CD4-positive, alpha-beta T cell treated with Interferon alpha-2 for 1 hour (primary cell): ENCODE results near the gene BCR.
A peak's percentile ranks its signal among the peaks of the same experiment; 100 is the strongest.

ENCODE experiments used
- DNase-seq, 2 donors: peaks; one replicate each; pipeline ENCODE4 v3.0.0-alpha.2; 2020 to 2022

BCR gene

DNA sequence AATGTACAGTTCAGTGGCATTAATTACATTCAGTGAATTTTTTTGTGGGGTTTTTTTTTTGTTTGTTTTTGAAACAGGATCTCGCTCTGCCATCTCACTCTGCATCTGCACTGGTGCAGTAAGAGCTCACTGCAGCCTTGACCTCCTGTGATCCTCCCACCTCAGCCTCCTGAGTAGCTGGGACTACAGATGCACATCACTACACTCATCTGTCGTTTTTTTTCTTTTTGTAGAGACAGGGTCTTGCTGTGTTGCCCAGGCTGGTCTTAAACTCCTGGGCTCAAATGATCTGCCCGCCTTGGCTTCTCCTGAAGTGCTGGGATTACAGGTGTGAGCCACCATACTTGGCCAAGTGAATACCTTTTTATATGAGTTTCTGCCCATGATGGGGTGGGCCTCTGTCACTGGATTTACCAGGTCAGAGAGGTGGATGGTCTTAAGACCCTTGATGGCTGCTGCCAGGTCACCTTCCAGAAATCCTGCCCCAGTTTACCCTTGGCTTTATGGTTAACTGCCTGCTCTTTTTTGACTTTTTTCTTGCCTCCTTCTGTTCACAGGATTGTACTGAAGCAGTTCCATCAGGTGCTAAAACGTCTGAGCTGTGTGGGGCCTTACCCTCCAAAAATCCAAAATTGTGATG is 22.6 kb downstream of the BCR start:
- no peak for DNase-seq

DNA sequence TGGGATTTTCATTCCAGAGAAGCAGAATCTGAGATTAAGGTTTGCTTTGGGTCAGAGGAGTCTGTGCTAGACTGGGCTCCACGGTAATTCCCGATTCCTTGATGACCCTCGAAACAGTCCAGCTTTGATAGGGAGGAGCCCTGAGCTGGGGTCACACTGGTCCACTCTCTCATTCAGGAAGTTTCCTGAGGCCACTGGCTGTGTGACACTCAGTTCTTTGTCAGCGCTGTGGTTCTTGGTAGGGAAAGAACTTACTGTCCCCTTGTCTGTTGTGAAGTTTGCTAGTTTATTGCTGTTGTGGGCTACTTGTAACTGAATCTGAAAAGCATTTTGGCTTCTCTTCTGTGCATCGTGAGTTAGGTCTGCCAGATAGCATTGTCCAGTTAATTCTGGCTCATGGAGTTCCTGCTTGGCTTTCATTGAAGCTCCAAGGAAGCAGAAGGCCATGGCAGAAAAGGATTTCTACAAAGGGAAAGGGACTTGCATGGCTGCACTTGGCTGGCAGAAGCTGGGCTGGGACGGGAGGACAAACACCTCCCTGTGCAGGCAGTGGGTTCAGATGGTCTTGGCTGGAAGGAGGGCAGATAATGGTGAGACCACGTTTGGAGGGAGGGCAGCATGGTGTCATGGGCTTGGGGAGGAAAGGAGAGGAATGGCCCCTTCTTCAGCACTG is 23.3 kb downstream of the BCR start:
- no peak for DNase-seq

DNA sequence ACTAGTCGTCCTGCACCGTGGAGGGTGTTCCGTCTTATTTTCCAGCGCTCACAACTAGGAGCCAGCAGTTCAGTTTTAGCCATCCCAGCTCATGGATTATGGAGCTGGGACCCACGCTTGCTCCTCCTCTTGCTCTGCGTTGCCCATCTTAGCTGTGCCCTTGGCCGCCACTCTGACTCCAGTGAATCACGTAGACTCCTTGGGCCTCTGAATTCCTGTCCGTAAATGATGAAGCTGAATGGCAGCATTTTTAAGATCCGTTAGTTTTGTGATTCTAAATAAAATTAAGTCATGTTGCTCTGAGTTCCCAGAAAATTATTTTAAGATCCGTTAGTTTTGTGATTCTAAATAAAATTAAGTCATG is 23.8 kb downstream of the BCR start:
- no peak for DNase-seq

DNA sequence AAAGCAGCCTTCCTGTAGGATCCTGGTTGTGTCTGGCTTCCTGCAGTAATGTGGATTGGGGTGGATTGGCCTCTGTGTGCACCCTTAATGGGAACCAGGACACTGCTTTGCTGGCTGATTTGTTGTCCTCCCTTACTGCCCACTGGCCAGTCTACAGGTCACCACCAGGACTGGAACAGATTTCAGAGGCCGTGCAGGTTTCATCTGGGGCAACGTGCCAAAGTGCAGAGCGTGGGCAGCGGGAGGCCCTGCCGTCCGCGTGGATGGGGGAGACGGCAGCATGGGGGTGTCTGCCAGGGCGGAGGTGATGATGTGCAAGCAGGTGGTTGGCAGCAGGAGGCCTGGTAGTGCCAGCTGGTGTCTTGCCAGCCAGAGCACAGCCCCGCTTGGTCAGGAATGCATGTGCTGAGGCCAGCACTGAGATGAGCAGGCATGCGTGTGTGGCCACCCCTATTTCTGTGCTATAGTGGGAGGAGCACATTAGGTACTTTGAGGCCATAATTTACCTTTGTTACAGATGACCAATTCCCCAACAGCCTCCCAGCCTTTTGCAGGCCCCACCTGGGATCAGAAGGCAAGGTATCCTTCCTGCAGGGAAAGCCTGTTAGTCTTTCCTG is 24.3 kb downstream of the BCR start:
- no peak for DNase-seq

DNA sequence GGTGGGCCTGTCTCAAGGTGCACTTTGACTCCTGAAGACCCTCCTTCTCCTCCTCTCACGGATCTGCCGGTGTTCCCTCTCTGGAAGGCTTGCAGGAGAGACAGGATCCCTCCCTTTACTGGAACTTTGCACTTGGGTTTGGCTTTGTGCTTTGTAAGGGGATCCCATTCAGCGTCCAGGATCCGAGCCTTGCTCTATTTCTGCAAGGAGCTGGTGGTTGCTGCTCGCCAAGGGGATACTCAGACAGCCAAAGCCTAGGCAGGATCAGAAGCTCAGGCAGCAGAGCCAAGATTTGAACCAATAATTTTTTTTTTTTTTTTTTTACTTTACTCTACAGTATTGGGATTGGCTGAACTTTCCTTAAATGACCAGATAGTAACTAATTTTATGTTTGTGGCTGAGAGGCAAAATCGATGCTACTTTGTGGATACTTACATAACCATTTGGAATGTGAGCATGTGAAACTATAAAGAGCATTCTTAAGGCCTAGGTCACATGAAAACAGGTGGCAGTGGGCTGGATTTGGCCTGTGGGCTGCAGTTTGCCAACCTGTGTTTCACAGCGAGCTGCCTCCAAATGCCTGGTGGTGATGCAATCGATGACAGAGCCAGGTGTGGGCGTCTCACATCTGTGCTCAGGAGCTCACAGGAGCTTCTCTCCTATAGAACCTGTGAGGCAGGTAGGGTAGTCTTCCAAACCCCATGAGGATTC is 25.2 kb downstream of the BCR start:
- no peak for DNase-seq

DNA sequence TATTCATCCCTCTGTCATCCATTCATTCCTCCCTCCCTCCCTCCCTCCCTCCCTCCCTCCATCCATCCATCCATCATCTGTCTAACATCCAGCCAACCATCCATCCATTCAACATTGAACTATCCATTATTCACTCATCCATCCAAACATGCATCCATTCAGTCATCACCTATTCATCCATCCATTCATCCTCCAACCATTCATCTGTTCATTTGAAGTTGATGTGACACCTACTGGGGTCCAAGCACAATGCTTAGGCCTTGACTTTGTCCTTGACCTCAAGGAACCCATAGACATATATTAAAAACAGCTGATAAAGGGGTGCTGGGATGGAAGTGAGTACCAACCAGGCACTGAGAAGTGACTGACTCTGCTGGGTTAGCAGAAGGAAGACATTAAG is 26.6 kb downstream of the BCR start:
- DNase-seq, result no peak

DNA sequence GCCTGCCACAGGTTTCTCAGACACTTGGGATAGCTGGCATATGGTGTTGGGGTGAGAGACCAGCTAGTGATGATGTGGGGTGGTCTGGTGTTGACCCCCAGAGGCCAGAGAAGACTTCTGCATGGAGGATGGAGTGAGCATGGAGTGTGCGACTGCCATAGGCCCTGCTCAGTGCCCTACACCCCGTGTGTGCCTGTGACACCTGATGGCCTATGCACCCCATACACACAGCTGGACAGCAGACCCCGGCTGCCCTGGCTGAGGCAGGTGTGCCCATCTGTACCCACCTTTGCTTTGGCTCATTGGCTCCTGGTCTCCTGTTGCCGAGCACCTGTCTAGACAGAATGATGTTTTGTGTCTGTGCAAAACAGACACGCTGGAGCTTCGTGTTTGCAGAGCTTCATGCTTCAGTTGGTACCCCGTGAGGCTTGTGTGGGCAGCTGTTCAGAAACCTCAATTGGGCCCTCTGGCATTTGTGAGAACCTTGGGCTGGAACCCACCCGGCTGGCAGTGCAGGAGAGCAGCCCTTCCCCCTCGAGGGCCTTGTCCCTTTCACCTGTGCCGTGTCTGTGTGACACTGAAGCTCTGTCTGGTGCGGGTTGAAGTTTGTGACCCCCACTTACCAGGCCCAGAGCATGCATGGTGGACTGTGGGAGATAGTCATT is 27.6 kb downstream of the BCR start:
- no peak for DNase-seq

DNA sequence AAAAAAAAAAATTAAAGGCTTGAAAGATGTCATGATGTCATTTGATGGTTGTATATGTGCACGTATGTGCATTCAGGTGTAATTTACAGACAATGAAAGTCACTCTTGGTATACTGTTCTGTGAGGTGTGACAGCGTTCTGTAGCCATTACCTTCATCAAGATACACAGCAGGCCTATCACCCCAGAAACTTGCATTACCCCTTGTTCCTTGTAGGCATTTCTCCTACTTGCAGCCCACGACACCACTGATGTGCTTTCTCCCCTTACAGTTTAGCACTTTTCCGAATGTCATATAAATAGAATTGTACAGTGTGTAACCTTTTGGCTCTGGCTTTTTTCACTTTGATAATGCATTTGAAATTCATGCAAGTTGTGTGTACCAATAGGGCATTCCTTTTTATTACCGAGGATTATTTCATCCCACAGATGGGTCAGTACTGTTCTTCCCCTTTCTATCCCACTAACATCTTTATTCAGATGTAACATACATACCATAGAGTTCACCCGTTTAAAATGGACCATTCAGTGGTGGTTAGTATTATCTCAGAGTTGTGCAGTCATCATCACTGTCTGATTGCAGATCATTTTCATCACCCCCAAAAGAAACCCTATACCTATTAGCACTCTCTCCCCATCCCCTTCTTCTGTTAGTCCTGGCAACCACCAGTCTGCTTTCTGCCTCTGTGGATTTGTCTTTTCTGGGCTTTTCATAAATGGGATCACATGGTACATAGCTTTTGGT is 30.3 kb downstream of the BCR start:
- DNase-seq, result no peak

DNA sequence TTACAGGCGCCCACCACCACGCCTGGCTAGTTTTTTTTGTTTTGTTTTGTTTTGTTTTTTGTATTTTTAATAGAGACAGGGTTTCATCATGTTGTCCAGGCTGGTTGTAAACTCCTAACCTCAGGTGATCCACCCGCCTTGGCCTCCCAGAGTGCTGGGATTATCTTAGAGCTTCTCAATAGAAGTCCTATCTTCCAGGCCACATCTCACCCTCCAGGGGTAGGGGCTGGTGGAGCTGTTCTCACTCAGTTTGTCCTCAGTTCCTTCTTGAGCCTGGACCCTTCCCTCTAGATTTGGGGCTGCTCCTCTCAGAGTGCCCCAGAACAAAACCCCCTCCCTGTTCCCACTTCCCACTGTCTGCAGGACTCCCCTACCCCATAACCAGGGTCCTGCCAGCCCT is 31.3 kb downstream of the BCR start:
- DNase-seq, result no peak

DNA sequence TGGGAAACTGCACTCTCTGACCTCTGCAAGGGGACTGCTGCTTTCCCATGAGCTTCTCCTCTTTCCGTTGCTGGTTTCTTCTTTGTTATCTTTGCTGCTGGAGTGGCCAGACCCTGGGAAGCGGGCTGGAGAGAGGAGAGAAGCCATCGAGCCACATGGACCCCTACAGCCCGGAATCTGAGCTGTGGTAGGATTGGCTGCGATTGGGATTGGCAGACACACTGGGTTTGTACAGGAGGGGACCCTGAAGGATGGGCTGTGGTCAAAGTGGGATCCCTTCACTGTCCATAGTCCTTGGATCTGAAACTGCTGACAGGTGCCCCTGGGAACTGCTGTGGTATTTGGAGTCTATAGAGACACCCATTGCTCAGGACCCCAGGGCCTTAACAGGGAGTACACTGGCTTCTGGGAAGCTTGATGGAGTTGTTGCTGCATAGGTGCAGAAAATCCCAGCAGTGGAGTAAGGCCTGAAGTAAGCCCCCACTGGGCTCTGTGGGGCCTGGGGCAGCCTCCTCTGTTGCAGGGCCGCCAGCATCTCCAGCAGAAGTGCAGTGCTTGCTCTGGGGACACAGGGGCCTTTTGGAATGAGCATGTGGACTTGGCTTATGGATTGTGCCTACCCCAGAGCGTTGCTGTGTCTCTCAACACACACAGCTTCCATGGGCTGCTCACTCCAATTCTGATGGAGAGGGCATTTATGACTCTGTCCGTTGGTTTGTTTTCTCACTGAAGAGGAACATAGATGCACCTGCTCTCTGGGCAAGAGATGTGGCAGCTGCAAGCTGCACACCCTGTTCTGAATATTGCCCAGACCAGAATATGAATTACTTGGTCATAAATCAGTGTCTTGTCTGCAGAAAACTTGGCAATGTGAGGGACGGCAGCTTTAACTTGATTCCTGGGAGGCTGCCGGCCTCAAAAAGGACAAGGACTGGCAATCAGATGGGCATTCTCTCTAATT is 32.0 kb downstream of the BCR start:
- no peak for DNase-seq

DNA sequence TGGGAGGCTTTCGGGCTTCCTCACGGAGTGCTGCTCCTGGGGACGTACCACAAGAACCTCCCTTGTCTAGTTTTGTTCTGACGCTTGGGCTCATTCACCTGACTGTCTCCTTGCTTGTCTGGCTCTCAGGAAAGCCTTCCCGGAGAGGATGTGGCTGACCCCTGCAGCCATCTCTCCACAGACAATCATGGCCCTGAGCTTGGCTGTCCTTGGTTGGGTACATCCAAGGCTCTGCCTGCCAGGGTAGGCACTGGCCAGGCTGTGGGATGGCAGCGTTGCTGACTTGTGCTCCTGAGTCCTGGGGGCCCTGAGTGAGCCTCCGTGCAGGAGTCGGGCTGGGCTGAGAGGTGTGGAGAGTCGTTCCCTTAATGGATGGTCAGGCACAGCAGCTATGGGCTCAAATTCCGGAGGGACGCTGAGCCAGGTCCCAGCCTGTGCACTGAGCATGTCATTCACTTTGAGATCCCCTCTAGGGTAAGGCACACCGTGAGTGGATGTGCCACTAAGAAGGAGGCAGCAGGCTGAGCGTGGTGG is 32.8 kb downstream of the BCR start:
- no peak for DNase-seq

DNA sequence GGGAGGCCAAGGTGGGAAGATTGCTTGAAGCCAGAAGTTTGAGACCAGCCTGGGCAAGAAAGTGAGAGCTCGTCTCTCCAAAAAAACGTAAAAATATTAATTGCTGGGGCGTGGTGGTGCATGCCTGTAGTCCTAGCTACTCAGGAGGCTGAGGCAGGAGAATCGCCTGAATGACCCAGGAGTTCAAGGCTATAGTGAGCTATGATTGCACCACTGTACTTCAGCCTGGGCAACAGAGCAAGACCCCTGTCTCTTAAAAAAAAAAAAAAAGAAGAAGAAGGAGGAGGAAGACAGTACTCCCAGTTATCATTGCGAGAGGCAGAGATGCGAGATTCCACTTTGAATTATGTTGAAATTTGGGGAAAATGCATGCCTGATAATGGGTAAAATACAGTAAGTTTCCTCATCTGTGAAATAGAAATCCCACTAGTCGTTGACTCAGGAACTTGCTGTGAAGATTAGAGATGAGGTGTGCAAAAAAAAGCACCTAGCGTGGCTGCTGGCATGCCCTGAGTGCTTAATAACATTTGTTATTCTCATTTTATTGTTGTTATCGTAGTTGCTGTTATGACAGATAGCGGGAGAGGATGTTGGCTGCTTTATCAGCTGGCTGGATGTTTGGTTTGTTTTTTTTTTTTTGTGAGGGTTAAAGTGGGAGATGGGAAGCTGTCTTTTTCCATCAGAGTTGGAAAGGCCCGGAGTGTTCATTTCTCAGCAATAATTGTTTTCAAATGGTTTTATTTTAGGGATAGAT is 33.4 kb downstream of the BCR start:
- DNase-seq, result no peak

DNA sequence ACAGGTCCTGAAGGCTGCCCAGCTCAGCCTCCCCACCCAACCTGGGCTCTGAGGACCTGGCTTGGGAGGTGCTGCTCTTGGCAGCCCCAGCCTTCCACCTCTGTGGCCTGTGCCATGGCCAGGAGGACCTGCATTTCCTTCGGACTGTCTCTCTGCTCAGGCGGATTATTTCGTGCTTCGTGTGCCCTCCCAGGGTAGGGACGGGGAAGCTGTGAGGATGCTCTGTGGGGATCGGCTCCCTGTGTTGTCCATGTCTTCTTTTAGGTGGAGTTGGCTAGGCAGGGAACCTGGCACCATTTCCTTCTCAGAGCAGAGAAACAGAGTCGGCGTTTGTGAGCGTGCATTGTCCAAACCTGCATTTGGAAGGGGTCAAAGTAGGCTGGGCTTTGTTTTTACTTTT is 34.1 kb downstream of the BCR start:
- DNase-seq, result no peak

DNA sequence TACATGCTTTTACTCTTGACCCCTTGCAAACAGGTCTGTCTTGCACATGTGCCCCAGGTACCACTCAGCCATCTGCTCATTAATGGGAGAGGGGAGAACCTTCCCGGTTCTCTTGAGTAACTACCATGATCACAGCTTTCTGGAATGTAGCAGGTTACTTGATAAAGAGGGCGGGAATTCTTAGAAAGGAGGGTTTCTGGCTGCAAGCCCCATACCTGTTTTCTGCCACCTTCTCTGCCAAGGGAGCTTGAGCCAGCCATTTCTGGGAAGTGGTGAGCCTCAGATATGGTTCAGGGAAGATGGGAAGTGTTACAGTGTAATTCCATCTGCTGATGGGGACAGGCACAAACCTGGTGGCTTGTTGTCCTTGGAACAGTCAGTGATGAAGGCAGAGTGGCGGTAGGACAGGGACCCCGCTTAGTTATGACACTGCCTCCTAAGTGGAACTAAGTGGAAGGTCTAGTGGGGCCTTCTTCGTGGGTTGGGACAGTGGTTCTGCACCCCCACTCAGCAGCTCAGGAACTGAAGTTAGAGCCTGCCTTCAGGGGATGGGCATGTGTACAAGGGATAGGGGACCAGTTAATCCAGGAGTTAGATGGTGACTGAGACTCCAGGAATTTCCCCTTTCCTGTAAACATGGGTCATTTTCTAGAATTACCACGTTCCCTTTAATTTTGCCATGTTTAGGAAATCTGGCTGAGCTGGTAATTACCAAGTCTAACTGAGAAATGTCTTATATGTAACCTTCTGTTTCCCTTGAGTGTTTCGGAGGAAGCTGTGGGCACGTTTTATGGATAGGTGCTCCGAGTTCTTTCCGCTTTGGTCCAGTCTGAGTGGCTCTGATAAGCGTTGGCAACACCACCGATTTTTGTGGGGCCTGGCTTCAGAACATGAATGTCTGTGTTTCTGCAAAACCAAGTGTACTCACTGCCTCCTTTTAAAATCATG is 35.3 kb downstream of the BCR start:
- DNase-seq, result no peak

DNA sequence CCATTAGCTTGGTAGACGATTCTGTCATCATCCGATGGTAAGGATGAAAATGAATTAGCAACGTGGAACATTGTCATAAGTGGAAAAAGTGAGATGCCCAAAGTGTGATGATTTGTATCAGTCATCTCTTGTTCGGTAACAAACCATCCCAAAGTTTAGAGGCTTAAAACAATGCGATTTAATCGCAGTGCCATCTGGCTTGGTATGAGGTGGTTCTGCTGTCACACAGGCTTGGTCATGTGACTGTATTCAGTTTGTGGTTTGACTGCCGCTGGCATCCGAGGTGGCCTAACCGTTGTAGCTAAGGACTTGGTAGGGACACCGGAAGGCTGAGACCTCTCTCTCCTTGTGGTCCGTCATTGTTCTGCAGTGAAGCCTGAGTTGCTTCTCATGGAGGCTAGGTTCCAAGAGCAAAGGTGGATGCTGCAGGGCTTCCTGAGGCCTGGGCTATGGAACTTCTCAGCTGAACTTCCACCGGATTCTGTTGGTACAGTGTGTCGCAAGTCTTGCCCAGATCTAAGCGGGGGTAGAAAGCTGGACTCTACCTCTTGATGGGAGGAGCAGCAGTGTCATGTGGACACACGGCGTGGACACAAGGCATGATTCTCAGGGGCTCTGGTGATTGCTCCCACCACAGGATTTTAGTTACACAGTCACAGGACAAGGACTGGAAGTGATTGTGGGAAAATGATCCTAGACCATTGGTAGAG is 36.3 kb downstream of the BCR start:
- DNase-seq, result peak; percentile 26 to 60

DNA sequence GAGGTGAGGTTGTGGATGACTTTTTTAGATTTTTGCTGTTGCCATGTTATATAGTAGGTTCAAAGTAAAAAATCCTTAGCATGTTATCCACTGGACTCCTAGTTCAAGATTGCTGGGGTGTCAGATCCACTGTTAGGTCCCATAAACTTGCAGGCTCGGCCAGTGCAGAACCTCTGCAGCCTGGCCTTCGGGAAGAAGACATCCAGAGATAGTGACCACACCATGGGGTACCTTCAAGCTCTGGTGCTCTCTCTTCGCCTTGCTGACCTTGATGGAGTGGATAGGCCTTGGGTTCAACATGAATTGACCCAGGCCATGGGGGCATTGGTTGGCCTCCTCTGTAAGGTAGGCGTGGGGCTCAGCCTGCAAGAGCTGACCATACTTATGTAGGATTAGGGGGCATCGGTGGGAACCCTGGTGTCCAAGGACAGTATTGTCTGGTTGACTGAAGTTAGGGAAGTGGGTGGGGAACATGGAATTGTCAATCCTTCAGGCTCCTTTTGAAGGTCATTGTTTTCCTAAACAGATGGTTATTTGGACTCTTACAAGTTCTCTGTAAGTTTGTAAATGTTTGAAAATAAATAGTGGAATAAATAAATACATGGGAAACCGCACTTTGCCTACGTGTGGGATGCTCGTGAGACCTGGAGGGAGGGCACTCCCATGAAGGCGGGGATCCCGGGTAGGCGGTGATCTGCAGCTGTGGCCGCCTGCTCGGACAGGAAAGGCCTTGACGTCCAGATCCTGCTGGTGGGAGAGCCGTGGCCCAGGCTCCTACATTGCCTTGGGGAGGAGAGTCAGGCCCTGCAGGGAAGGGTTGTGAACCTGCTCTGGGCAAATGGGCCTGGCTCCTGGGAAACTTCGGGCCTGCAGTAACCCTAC is 37.1 kb downstream of the BCR start:
- DNase-seq, result no peak

DNA sequence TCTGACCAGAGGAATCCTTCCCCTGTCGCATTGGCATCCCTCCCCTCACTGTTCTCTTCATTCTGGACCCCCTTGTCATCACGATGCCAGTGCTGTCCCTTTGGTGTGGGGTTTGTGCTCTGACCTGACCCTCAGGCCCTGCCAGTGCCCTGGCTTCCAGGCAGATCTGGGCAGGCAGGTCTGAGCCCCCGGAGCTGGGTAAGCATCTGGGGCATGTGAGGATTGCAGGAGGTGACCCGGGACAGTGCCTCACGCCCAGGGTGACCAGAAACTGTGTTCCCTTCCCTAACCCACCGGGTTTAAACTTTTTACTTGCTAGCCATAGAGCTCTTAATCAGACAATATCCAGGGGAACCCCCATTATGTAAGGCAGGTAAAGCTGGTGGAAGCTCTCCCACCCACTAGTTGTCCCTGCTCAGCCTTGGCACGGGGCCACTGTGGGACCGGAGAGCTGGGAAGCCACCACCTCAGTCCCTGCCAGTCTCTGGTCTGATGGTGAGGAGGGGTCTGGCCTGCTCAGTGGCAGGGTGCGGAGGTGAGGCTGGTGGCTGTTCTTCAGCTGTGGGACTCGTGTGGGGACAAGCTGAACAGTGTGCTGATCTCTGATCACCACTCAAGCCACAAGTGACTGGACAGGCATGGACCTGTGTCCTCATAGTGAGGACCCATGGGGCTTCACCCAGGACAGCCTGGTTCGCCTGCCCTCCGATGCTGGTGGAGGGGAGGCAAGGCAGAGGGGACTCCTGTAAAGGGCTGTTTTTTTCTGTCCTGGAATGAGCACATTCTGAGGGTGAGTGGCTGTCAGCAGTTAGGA is 38.0 kb downstream of the BCR start:
- no peak for DNase-seq
